Immature natural killer cell (primary cell): ENCODE results near the gene TTLL1. TPM values are rescaled to one million over a fixed set of nuclear protein-coding genes. Genes with fewer than 3 reads are reported as not detected.
"Not testable (repeated sequence)": the region's sequence is repeated elsewhere in the genome, so short reads cannot be mapped to it uniquely, and the experiment has no call there.

ENCODE experiments used
- DNase-seq, 3 donors: peaks; one replicate each; pipeline ENCODE4 v3.0.0; 2022; ENCODE audit warnings: mixed read lengths in 1 of 3
- H3K27ac Mint-ChIP-seq, 6 donors: one replicate each; pipeline ENCODE4 v1.8.0; 2020; ENCODE audit warnings: mixed read lengths in 6 of 6, mild to moderate bottlenecking in 5 of 6, inconsistent platforms in 4 of 6, moderate library complexity in 3 of 6
- H3K27me3 Mint-ChIP-seq, 3 donors: one replicate each; pipeline ENCODE4 v1.8.0; 2020 to 2021; ENCODE audit warnings: low read depth in 3 of 3, mild to moderate bottlenecking in 3 of 3, mixed read lengths in 3 of 3, moderate library complexity in 3 of 3, inconsistent platforms in 1 of 3
- H3K36me3 Mint-ChIP-seq, 3 donors: one replicate each; pipeline ENCODE4 v1.8.0; 2020; ENCODE audit warnings: mixed read lengths in 3 of 3, inconsistent platforms in 2 of 3, mild to moderate bottlenecking in 2 of 3
- H3K4me1 Mint-ChIP-seq, 2 donors: one replicate each; pipeline ENCODE4 v1.8.0; 2020; ENCODE audit warnings: inconsistent platforms in 2 of 2, mild to moderate bottlenecking in 2 of 2, mixed read lengths in 2 of 2, moderate library complexity in 1 of 2
- H3K4me3 Mint-ChIP-seq, 5 donors: one replicate each; pipeline ENCODE4 v1.8.0; 2020; ENCODE audit warnings: mild to moderate bottlenecking in 5 of 5, mixed read lengths in 5 of 5, inconsistent platforms in 3 of 5, moderate library complexity in 3 of 5
- H3K9me3 Mint-ChIP-seq, 6 donors: one replicate each; pipeline ENCODE4 v1.8.0; 2020; ENCODE audit warnings: mild to moderate bottlenecking in 6 of 6, mixed read lengths in 6 of 6, inconsistent platforms in 4 of 6, moderate library complexity in 3 of 6
- polyA plus RNA-seq, 3 donors: library from polyadenylated mRNA; unstranded; fragments of 300-500 nt; fragmentation: Illumina TruSeq; gene quantifications; one replicate each; pipeline ENCODE4 v1.2.3, GENCODE V29; 2021

The TTLL1 gene
- polyA plus RNA-seq, 3 donors from 2014 or later, result 9.4 to 14.4 (median 9.9) TPM

GRCh38 chr22:43118953-43119458 lies 29.8 kb upstream of the TTLL1 start:
- DNase-seq, result no peak
- H3K27ac Mint-ChIP-seq, result no peak overlapping the region

GRCh38 chr22:43118024-43118849 lies 29.0 kb upstream of the TTLL1 start:
- Mint-ChIP-seq H3K9me3 (no peaks in the 10 kb centered on the region), H3K36me3 (no peaks in the 10 kb centered on the region), H3K27me3 (peaks cover 0 to 10% (median 2%) of the 10 kb centered on the region in 3 donors), H3K4me1 (no peaks in the 10 kb centered on the region), H3K4me3 (no peak overlapping the region), H3K27ac (no peak overlapping the region)
- DNase-seq, result no peak

More at GRCh38 chr22:43118953-43119458, 29.8 kb upstream of the TTLL1 start:
- no peak overlapping the region for H3K4me3 Mint-ChIP-seq
- no peaks in the 10 kb centered on the region for H3K9me3 Mint-ChIP-seq
- no peaks in the 10 kb centered on the region for H3K36me3 Mint-ChIP-seq
- H3K27me3 Mint-ChIP-seq, result peaks cover 0 to 4% (median 2%) of the 10 kb centered on the region in 3 donors
- no peaks in the 10 kb centered on the region for H3K4me1 Mint-ChIP-seq

- DNase-seq, result no peak
- Mint-ChIP-seq H3K27me3 (peaks cover 0 to 17% (median 2%) of the 10 kb centered on the region in 3 donors), H3K27ac (no peak overlapping the region), H3K4me1 (no peaks in the 10 kb centered on the region), H3K4me3 (no peak overlapping the region), H3K9me3 (no peaks in the 10 kb centered on the region), H3K36me3 (no peaks in the 10 kb centered on the region)
Observed at GRCh38 chr22:43116932-43117331, 27.7 kb upstream of the TTLL1 start.

- DNase-seq, result no peak
- Mint-ChIP-seq H3K27me3 (peaks cover 7 to 17% (median 7%) of the 10 kb centered on the region in 3 donors), H3K4me3 (no peak overlapping the region), H3K4me1 (peaks cover 5 to 7% of the 10 kb centered on the region in 2 donors), H3K27ac (no peak overlapping the region), H3K36me3 (no peaks in the 10 kb centered on the region), H3K9me3 (no peaks in the 10 kb centered on the region)
Observed at GRCh38 chr22:43114958-43115357, 25.8 kb upstream of the TTLL1 start.

- no peak overlapping the region for H3K4me3 Mint-ChIP-seq
Observed at GRCh38 chr22:43113526-43114251, 24.5 kb upstream of the TTLL1 start.

GRCh38 chr22:43110927-43111623 lies 21.9 kb upstream of the TTLL1 start:
- Mint-ChIP-seq H3K4me1 (peaks cover 5 to 7% of the 10 kb centered on the region in 2 donors), H3K27ac (no peak overlapping the region), H3K4me3 (peak overlapping the region; percentile 69 to 82 (median 74)), H3K9me3 (no peaks in the 10 kb centered on the region), H3K27me3 (peaks cover 7 to 22% (median 7%) of the 10 kb centered on the region in 3 donors), H3K36me3 (no peaks in the 10 kb centered on the region)
- peak in 2 of 3 donors; percentile 8 to 16 for DNase-seq

More at GRCh38 chr22:43113526-43114251, 24.5 kb upstream of the TTLL1 start:
- no peaks in the 10 kb centered on the region for H3K36me3 Mint-ChIP-seq
- H3K27ac Mint-ChIP-seq, result no peak overlapping the region
- peaks cover 5 to 7% of the 10 kb centered on the region in 2 donors for H3K4me1 Mint-ChIP-seq
- H3K9me3 Mint-ChIP-seq, result no peaks in the 10 kb centered on the region
- H3K27me3 Mint-ChIP-seq, result peaks cover 7 to 19% (median 7%) of the 10 kb centered on the region in 3 donors
- DNase-seq, result no peak

- peaks cover 6 to 22% (median 7%) of the 10 kb centered on the region in 3 donors for H3K27me3 Mint-ChIP-seq
- H3K4me3 Mint-ChIP-seq, result peak within 1 kb of the TSS; percentile 74 to 85 (median 82)
- no peaks in the 10 kb centered on the region for H3K9me3 Mint-ChIP-seq
- H3K36me3 Mint-ChIP-seq, result no peaks in the 10 kb centered on the region
- H3K27ac Mint-ChIP-seq, result peak within 1 kb of the TSS in 1 of 6 donors; percentile 28
- peak; percentile 27 to 32 (median 30) for DNase-seq
- H3K4me1 Mint-ChIP-seq, result peaks cover 5 to 7% of the 10 kb centered on the region in 2 donors
Observed at GRCh38 chr22:43110444-43110926, 21.3 kb upstream of the TTLL1 start, which contains the start of gene BIK. BIK (plus strand) TSS chr22:43110750; CDS start chr22:43124023, 13,273 bp downstream.

- DNase-seq, result no peak
- Mint-ChIP-seq H3K9me3 (no peaks in the 10 kb centered on the region), H3K4me3 (peak overlapping the region; percentile 72 to 85 (median 80)), H3K36me3 (no peaks in the 10 kb centered on the region), H3K4me1 (peaks cover 5 to 7% of the 10 kb centered on the region in 2 donors), H3K27ac (no peak overlapping the region), H3K27me3 (peaks cover 7 to 19% (median 7%) of the 10 kb centered on the region in 3 donors)
Observed at GRCh38 chr22:43109921-43110443, 20.8 kb upstream of the TTLL1 start.

- H3K4me3 Mint-ChIP-seq, result peak overlapping the region in 4 of 5 donors; percentile 13 to 53 (median 32)
- H3K9me3 Mint-ChIP-seq, result no peaks in the 10 kb centered on the region
- H3K27ac Mint-ChIP-seq, result no peak overlapping the region
- no peaks in the 10 kb centered on the region for H3K36me3 Mint-ChIP-seq
- peaks cover 5 to 7% of the 10 kb centered on the region in 2 donors for H3K4me1 Mint-ChIP-seq
- peaks cover 7 to 18% (median 7%) of the 10 kb centered on the region in 3 donors for H3K27me3 Mint-ChIP-seq
- no peak for DNase-seq
Observed at GRCh38 chr22:43109511-43109910, 20.3 kb upstream of the TTLL1 start.

- no peaks in the 10 kb centered on the region for H3K36me3 Mint-ChIP-seq
- H3K4me3 Mint-ChIP-seq, result no peak overlapping the region
- H3K4me1 Mint-ChIP-seq, result peaks cover 5 to 8% of the 10 kb centered on the region in 2 donors
- H3K27me3 Mint-ChIP-seq, result peaks cover 4 to 7% (median 4%) of the 10 kb centered on the region in 3 donors
- no peaks in the 10 kb centered on the region for H3K9me3 Mint-ChIP-seq
- DNase-seq, result no peak
- peak overlapping the region in 1 of 6 donors; percentile 37 for H3K27ac Mint-ChIP-seq
Observed at GRCh38 chr22:43106302-43106701, 17.1 kb upstream of the TTLL1 start.

GRCh38 chr22:43104950-43105349 lies 15.8 kb upstream of the TTLL1 start:
- not testable (repeated sequence) for H3K27ac Mint-ChIP-seq, H3K36me3 Mint-ChIP-seq, H3K9me3 Mint-ChIP-seq, DNase-seq, H3K4me1 Mint-ChIP-seq, H3K4me3 Mint-ChIP-seq, H3K27me3 Mint-ChIP-seq

GRCh38 chr22:43104056-43104625 lies 14.9 kb upstream of the TTLL1 start:
- DNase-seq, H3K4me1 Mint-ChIP-seq, H3K27me3 Mint-ChIP-seq, H3K4me3 Mint-ChIP-seq, H3K36me3 Mint-ChIP-seq, H3K9me3 Mint-ChIP-seq: not testable (repeated sequence)
- peak overlapping the region in 1 of 6 donors; percentile 55 for H3K27ac Mint-ChIP-seq

- peaks cover 0 to 4% of the 10 kb centered on the region in 2 donors for H3K4me1 Mint-ChIP-seq
- H3K4me3 Mint-ChIP-seq, result no peak overlapping the region
- H3K9me3 Mint-ChIP-seq, result no peaks in the 10 kb centered on the region
- H3K36me3 Mint-ChIP-seq, result no peaks in the 10 kb centered on the region
- peaks cover 0 to 1% (median 0%) of the 10 kb centered on the region in 3 donors for H3K27me3 Mint-ChIP-seq
- no peak for DNase-seq
- H3K27ac Mint-ChIP-seq, result no peak overlapping the region
Observed at GRCh38 chr22:43101306-43101705, 12.1 kb upstream of the TTLL1 start.
